SH-SY5Y (cell line): ENCODE measurements around the gene BRCC3.

Experiments
- GATA2 ChIP-seq: IDR thresholded peaks from 2 replicates; pipeline ENCODE4 v1.6.1; 2011; ENCODE audit warnings: mild to moderate bottlenecking, low read depth, low read length
- GATA3 ChIP-seq: IDR thresholded peaks from 2 replicates; pipeline ENCODE4 v1.6.1; 2011; ENCODE audit warnings: low read depth, mild to moderate bottlenecking, low read length, moderate library complexity

DNA sequence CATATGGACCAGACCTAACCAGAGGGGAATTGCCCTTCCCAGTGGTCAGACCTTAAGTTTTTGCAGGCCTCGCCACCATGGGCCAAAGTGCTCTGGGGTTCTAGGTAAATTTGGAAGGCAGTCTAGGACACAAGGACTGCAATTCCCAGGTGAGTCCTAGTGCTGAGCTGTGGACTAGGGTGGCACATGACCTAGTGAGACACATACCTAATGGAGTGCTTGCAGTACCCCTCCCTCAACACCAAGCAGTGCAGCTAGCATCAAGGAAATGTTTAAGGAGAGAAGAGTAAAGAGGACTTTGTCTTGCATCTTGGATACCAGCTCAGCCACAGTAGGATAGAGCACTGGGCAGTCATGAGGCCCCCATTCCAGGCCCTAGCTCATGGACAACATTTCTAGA, 60.8 kb downstream of the BRCC3 start:
- TF ChIP-seq GATA2 (no peak), GATA3 (no peak)
